GM13977 (cell line): ENCODE results near the gene BLID.

Experiments
- DNase-seq: peaks from one replicate; pipeline ENCODE4 v3.0.0; 2012; ENCODE audit warnings: low spot score
- CTCF ChIP-seq: IDR thresholded peaks from 2 replicates; pipeline ENCODE4 v1.5.1; 2012; ENCODE audit warnings: mild to moderate bottlenecking, control low read depth; ENCODE audit not compliant: insufficient read depth; ENCODE audit errors: extremely low read depth, missing control alignments
- in situ Hi-C: fragments of 300-500 bp; cut with MboI; formaldehyde crosslinking; loops from one replicate; pipeline ENCODE4 v1.12.0; 2022; ENCODE audit warnings: low sequenced_read_pairs, low pct_unique_long_range_greater_than_20kb, mixed read lengths, inconsistent platforms; ENCODE audit not compliant: unreplicated experiment

Gene BLID

GRCh38 chr11:122128146-122128545, 12.1 kb upstream of the BLID start:
- DNase-seq = no peak
- in situ Hi-C loops = no loop called here
- no peak for TF ChIP-seq CTCF

GRCh38 chr11:122127020-122127419, 11.0 kb upstream of the BLID start:
- DNase-seq = no peak
- TF ChIP-seq CTCF = no peak
- in situ Hi-C loops = no loop called here

- DNase-seq = no peak
- TF ChIP-seq CTCF = no peak
- in situ Hi-C loops = no loop called here
These were observed 10.1 kb upstream of the BLID start for GRCh38 chr11:122126024-122126688.

GRCh38 chr11:122123263-122123929, 7.4 kb upstream of the BLID start:
- in situ Hi-C loops = no loop called here
- no peak for TF ChIP-seq CTCF
- DNase-seq = no peak

GRCh38 chr11:122122179-122122578, 6.2 kb upstream of the BLID start:
- TF ChIP-seq CTCF = no peak
- DNase-seq = no peak
- in situ Hi-C loops = no loop called here

- in situ Hi-C loops = no loop called here
- TF ChIP-seq CTCF = no peak
- DNase-seq = no peak
These were observed 4.1 kb upstream of the BLID start for GRCh38 chr11:122120096-122120495.

- in situ Hi-C loops = no loop called here
- no peak for DNase-seq
- no peak for TF ChIP-seq CTCF
These were observed 576 bp upstream of the BLID start for GRCh38 chr11:122116591-122116990.
